ENCODE data around the gene MAGEB6B.

MAGEB6B gene

GRCh38 chrX:26160301-26160700 is at the start of gene MAGEB6B:
TSS of gene MAGEB6B (plus strand) at chrX:26160601. CDS start at chrX:26160601, 0 bp downstream.
- Histone ChIP-seq H3K9me3 (ENCODE audit: insufficient read depth, low read length, severe bottlenecking) (no peaks in the 10 kb centered on the region), H3K27me3 (ENCODE audit: insufficient read depth, low read length, poor library complexity) (no peaks in the 10 kb centered on the region)
- no peak for ATAC-seq (ENCODE audit: insufficient read depth, low read depth)

GRCh38 chrX:26138274-26138673 is 22.1 kb upstream of the MAGEB6B start, which contains the start of gene MAGEB18:
TSS of gene MAGEB18 (plus strand) at chrX:26138343. CDS start at chrX:26138986, 643 bp downstream.
- H3K27me3 ChIP-seq (ENCODE audit: insufficient read depth, low read length, poor library complexity): no peaks in the 10 kb centered on the region
- H3K9me3 ChIP-seq (ENCODE audit: insufficient read depth, low read length, severe bottlenecking): no peaks in the 10 kb centered on the region
- H3K4me1 ChIP-seq (ENCODE audit: insufficient read depth, low read length): no peaks in the 10 kb centered on the region
- no peak within 1 kb of the TSS for H3K9ac ChIP-seq (ENCODE audit: low read depth, low read length)
- no peak for ATAC-seq (ENCODE audit: insufficient read depth, low read depth)
- no peaks in the 10 kb centered on the region for H3K36me3 ChIP-seq (ENCODE audit: insufficient read depth, low read length)
- H2AFZ ChIP-seq (ENCODE audit: low read depth, low read length): no peak within 1 kb of the TSS
- H3K79me2 ChIP-seq (ENCODE audit: insufficient read depth, low read length): no peaks in the 10 kb centered on the region
- H3K4me2 ChIP-seq (ENCODE audit: insufficient read depth, low read length): no peak within 1 kb of the TSS
- no peak for DNase-seq
- no peaks in the 10 kb centered on the region for H4K20me1 ChIP-seq (ENCODE audit: insufficient read depth, low read length)
- H3K27ac ChIP-seq (ENCODE audit: low read length): no peak within 1 kb of the TSS
- TF ChIP-seq EZH2 (IDR thresholded peaks at IDR 0.05; ENCODE audit: borderline replicate concordance, low read depth, low read length, severe bottlenecking): no peak
- no peak for TF ChIP-seq CTCF (IDR thresholded peaks at IDR 0.05; ENCODE audit: borderline replicate concordance, extremely low read depth, low read length, poor library complexity, severe bottlenecking)
- no peak within 1 kb of the TSS for H3K4me3 ChIP-seq (ENCODE audit: low read depth in 1 of 2, low read length in 2 of 2)

More at GRCh38 chrX:26160301-26160700, at the start of gene MAGEB6B:
- DNase-seq: no peak
- H3K4me2 ChIP-seq (ENCODE audit: insufficient read depth, low read length): no peak within 1 kb of the TSS
- no peak within 1 kb of the TSS for H3K4me3 ChIP-seq (ENCODE audit: low read depth in 1 of 2, low read length in 2 of 2)
- no peaks in the 10 kb centered on the region for H4K20me1 ChIP-seq (ENCODE audit: insufficient read depth, low read length)
- no peak for TF ChIP-seq EZH2 (IDR thresholded peaks at IDR 0.05; ENCODE audit: borderline replicate concordance, low read depth, low read length, severe bottlenecking)
- TF ChIP-seq CTCF (IDR thresholded peaks at IDR 0.05; ENCODE audit: borderline replicate concordance, extremely low read depth, low read length, poor library complexity, severe bottlenecking): no peak
- H3K4me1 ChIP-seq (ENCODE audit: insufficient read depth, low read length): no peaks in the 10 kb centered on the region
- no peak within 1 kb of the TSS for H3K27ac ChIP-seq (ENCODE audit: low read length)
- H3K36me3 ChIP-seq (ENCODE audit: insufficient read depth, low read length): no peaks in the 10 kb centered on the region
- H3K9ac ChIP-seq (ENCODE audit: low read depth, low read length): no peak within 1 kb of the TSS
- no peak within 1 kb of the TSS for H2AFZ ChIP-seq (ENCODE audit: low read depth, low read length)
- H3K79me2 ChIP-seq (ENCODE audit: insufficient read depth, low read length): no peaks in the 10 kb centered on the region

- ATAC-seq (ENCODE audit: insufficient read depth, low read depth): no peak
- TF ChIP-seq CTCF (IDR thresholded peaks at IDR 0.05; ENCODE audit: borderline replicate concordance, extremely low read depth, low read length, poor library complexity, severe bottlenecking): no peak
- no peak for TF ChIP-seq EZH2 (IDR thresholded peaks at IDR 0.05; ENCODE audit: borderline replicate concordance, low read depth, low read length, severe bottlenecking)
- H3K27me3 ChIP-seq (ENCODE audit: insufficient read depth, low read length, poor library complexity): no peaks in the 10 kb centered on the region
These were observed 14.4 kb upstream of the MAGEB6B start for GRCh38 chrX:26146024-26146423.

GRCh38 chrX:26192204-26192603 is 31.8 kb downstream of the MAGEB6B start, which contains the start of gene MAGEB6:
TSS of gene MAGEB6 (plus strand) at chrX:26192440. CDS start at chrX:26193847, 1,407 bp downstream.
- TF ChIP-seq EZH2 (IDR thresholded peaks at IDR 0.05; ENCODE audit: borderline replicate concordance, low read depth, low read length, severe bottlenecking) (no peak), CTCF (IDR thresholded peaks at IDR 0.05; ENCODE audit: borderline replicate concordance, extremely low read depth, low read length, poor library complexity, severe bottlenecking) (no peak)
- H3K4me3 ChIP-seq (ENCODE audit: low read depth in 1 of 2, low read length in 2 of 2): no peak within 1 kb of the TSS
- H3K79me2 ChIP-seq (ENCODE audit: insufficient read depth, low read length): no peaks in the 10 kb centered on the region
- no peaks in the 10 kb centered on the region for H4K20me1 ChIP-seq (ENCODE audit: insufficient read depth, low read length)
- no peaks in the 10 kb centered on the region for H3K36me3 ChIP-seq (ENCODE audit: insufficient read depth, low read length)
- no peak within 1 kb of the TSS for H3K9ac ChIP-seq (ENCODE audit: low read depth, low read length)
- no peak within 1 kb of the TSS for H3K27ac ChIP-seq (ENCODE audit: low read length)
- no peaks in the 10 kb centered on the region for H3K4me1 ChIP-seq (ENCODE audit: insufficient read depth, low read length)
- H3K9me3 ChIP-seq (ENCODE audit: insufficient read depth, low read length, severe bottlenecking): no peaks in the 10 kb centered on the region
- no peak within 1 kb of the TSS for H3K4me2 ChIP-seq (ENCODE audit: insufficient read depth, low read length)
- no peaks in the 10 kb centered on the region for H3K27me3 ChIP-seq (ENCODE audit: insufficient read depth, low read length, poor library complexity)
- ATAC-seq (ENCODE audit: insufficient read depth, low read depth) (no peak), DNase-seq (no peak)
- H2AFZ ChIP-seq (ENCODE audit: low read depth, low read length): no peak within 1 kb of the TSS

More at GRCh38 chrX:26146024-26146423, 14.4 kb upstream of the MAGEB6B start:
- no peak overlapping the region for H3K4me2 ChIP-seq (ENCODE audit: insufficient read depth, low read length)
- no peak overlapping the region for H3K9ac ChIP-seq (ENCODE audit: low read depth, low read length)
- H3K4me1 ChIP-seq (ENCODE audit: insufficient read depth, low read length): no peaks in the 10 kb centered on the region
- H3K4me3 ChIP-seq (ENCODE audit: low read depth in 1 of 2, low read length in 2 of 2): no peak overlapping the region
- no peaks in the 10 kb centered on the region for H3K36me3 ChIP-seq (ENCODE audit: insufficient read depth, low read length)
- no peaks in the 10 kb centered on the region for H4K20me1 ChIP-seq (ENCODE audit: insufficient read depth, low read length)
- no peak overlapping the region for H2AFZ ChIP-seq (ENCODE audit: low read depth, low read length)
- DNase-seq: no peak
- no peak overlapping the region for H3K27ac ChIP-seq (ENCODE audit: low read length)
- H3K79me2 ChIP-seq (ENCODE audit: insufficient read depth, low read length): no peaks in the 10 kb centered on the region
- H3K9me3 ChIP-seq (ENCODE audit: insufficient read depth, low read length, severe bottlenecking): no peaks in the 10 kb centered on the region

All from DND-41 (cell line).